GM19463 (cell line): ENCODE data around the gene RALGPS1.

Source experiments
- ATAC-seq: cut with Tn5 transposase; IDR thresholded peaks from one replicate; pipeline ENCODE4 v1.9.1; 2021; ENCODE audit warnings: mild to moderate bottlenecking, moderate library complexity; ENCODE audit not compliant: unreplicated experiment

The RALGPS1 gene

GRCh38 chr9:127182901-127183746 lies 268.5 kb downstream of the RALGPS1 start:
- ATAC-seq = no peak

GRCh38 chr9:127183814-127184582 lies 269.4 kb downstream of the RALGPS1 start:
- ATAC-seq = peak; percentile 84

- ATAC-seq = peak; percentile 4
Measured at GRCh38 chr9:127184641-127185040, 270.1 kb downstream of the RALGPS1 start.

- ATAC-seq = no peak
Measured at GRCh38 chr9:127185181-127185580, 270.6 kb downstream of the RALGPS1 start.

DNA sequence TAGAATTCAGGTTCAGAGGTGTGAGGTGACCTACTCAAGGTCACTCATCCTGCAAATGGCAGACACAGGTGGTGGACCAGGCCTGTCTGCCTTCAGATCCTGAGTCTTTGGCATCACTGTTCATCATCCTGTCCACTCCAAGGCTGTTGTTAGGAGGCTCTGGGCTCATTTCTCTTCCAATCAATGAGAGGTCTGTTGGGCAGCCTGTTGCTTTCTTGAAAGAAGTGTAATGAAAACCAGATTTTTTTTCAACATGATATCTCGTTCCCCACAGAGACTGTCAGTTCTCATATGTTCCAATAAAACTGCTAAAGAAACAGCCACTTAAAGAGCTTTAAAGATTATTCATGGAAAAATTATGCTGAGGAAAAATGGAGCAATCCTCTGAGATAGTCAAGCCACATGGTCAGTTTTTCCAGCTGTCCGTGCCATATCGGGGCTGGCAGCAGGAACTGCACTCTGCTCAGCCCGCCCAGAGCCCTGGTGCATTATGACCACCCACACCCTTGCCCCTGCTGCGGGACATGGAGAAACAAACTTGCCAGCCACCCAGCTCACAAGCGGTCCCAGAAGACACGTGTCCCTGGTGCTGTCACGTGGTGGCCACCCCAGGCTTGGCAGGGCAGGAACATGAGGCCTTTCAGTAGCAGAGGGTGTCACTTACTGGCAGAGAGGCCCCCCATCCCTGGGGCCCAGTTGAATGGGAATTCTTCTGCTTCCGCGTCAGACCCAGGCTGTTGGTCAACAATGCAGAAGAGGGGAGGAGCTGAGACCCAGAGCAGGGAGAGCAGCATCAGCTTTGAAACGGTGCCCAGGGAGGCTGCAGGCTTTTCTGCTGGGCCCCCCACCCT lies 271.6 kb downstream of the RALGPS1 start:
- no peak for ATAC-seq

DNA sequence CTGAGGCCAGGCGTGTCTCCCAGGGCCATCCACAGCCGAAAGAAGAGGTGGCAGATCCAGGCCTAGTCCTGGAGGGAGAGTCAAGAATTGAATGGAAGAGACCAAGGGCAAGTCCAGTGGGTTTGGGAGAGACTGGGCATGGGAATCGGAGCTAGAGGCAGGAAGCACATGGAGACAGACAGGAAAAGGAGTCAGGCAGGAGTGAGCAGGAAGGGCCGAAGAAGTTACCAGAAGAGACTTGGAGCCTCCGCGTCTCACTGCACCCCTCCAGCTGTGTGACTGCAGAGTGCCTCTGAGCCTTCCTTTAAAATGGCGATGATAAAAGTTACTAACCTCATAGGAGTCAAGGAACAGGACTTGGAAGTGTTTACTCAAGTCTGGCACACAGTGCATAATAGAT lies 272.2 kb downstream of the RALGPS1 start:
- no peak for ATAC-seq

DNA sequence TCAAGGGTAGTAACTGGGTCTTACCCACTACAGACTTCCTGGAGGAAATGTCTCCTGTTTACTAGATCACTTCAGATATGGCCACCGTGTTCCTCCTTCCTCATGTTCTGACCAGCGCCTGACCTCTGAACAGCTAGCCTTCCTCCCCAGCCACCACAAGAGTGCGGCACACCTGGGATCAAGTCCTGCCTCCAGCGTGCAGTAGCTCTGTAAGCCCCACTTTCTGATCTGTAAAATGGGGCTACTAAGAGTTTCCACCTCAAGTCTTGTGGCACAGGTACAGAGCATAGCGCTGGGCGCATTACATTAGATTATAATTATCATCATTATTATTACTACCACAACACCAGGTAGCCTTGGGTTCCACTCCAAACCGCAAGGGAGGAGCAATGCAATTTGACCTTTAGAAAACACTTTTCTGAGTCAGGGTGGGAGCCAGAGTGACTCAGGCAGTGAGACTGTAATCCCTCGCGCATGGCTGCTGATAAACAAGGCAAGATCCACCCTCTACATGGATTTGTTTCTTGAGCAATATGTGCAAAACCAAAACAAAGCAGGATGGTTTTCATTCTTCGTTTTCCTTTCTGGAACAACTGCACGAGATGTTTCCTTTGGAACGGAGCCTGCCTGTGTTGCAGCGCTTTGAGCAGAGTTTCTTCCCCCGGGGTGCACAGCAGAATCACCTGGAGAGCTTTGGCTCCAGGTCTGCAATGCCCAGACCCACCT lies 272.8 kb downstream of the RALGPS1 start:
- ATAC-seq = no peak

- no peak for ATAC-seq
Measured at GRCh38 chr9:127188396-127188795, 273.8 kb downstream of the RALGPS1 start.

GRCh38 chr9:127189628-127190027 lies 275.0 kb downstream of the RALGPS1 start:
- ATAC-seq = no peak

DNA sequence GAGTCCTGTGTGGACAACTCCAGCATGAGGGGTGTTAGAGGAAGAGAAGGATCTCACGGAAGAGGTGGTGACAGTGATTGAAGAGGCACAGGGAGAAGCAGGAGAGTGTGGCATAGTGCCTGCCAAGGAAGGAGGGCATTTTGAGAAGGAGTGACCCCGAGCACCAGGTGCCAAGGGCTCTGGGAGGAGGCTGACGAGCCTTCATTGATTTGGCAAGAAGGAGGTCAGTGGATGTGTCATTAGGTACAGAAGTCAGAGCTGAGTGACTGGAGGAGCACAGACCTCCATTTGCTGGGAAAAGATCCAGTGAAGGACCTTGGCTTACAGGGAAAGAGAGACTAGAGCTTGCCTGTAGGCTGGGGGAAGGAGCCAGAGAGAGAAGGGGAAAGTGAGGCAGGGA lies 278.2 kb downstream of the RALGPS1 start:
- ATAC-seq = no peak

GRCh38 chr9:127193483-127193882 lies 278.9 kb downstream of the RALGPS1 start:
- ATAC-seq = no peak

- no peak for ATAC-seq
Measured at GRCh38 chr9:127194881-127195713, 280.5 kb downstream of the RALGPS1 start.

- ATAC-seq = no peak
Measured at GRCh38 chr9:127195976-127196825, 281.6 kb downstream of the RALGPS1 start.

DNA sequence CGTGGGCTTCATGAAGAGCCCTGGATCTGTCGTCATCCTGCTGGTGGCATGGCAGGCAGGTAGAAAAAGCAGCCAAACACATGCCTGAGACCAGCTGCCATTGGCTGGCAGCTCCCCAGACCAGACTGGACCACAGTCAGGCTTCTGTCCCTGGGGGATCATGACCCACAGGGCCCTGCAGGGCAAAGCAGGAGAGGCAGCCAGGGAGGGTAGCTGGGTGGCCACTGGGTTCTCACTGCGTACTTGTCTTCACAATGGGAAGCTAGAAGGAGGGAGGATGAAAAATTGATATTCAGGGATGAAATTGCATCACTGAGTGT lies 282.2 kb downstream of the RALGPS1 start:
- ATAC-seq = no peak

DNA sequence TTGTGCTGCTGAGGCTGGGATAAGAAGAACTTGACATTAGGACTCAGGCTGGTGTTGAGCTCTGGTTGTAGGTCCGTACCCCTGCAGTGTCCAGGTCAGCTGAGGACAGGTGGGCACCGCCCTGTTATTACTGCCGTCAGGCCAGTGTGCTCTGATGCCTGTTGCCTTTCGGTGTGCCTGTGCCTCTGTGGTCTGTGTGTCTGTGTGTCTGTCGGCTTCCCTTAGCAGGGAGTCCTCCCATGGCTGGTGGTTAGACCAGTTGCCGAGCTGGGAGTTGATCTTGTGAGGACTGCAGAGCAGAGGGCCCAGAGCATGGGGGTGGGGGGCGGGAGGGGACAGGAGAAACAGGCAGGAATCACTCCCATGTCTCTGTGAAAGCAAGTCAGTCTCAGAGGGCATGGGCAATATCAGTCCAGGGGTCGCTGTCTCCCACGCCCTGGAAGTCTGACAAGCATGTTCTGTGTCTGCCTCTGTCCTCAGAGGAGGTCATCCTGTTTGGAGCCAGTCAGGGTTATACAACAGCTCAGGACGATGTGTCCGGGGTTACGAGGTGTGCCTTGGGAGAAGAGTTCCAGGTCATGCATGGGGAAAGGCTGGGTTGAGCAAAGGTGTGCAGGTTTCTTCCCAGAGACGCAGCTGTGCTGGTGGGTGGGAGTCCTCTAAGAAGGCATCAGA lies 282.7 kb downstream of the RALGPS1 start:
- no peak for ATAC-seq

DNA sequence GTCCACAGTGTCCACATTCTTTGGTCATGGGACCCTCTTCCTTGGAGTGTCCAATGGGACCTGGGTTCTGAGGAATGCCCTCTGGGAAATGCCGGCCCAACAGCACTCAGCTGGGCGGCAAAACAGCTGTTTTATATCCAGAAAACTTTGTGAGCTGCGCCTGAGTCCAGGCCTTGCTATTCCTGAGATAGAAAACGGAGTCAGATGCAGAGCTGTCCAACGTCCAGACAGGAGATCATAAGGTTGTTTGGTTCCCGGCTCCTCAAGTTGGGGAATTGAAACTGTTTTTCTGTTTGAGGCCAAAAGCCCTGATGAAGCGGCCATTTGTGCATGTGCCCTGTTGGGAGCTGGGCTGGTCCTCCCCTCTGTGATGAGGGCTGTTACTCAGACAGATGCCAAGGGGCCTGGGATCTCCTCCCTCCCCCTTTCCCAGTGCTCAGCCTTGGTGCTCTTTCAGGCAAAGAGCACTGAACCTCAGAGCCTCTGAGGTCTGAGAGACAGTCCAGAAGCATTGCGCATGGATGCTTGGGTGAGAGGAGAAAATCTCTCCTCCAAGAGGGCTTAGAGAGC lies 283.4 kb downstream of the RALGPS1 start:
- ATAC-seq = no peak

DNA sequence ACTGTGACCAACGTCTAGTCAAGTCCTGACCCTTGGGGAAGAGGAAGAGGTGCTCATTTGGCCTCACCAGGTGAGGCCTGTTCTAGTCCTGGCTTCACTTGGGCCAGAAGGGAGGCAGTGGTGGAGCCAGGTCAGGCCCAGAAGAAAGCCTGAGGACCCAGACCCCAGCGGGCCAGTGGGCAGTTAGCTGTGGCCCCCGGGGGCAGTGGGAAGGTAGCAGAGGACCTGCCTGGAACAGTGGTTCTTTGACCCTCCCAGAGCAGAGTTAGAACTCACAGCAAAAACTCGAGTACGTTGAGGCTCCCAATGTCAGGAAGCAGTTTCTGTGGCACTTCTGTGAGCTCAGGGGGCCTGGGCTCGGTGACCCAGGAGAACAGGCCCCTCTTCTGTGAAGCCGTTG lies 284.0 kb downstream of the RALGPS1 start:
- ATAC-seq = no peak
